Tibial nerve (tissue), 4 donors: Measurements from ENCODE around the gene MXD4.

Source experiments
- CTCF ChIP-seq, 5 experiments: fragments of 200-600 bp in 3 of 5; fragments of 450-650 bp in 2 of 5; sonication (generic) in 3 of 5; IDR thresholded peaks; one replicate each; pipeline ENCODE4 v1.5.1; 2016 to 2019; ENCODE audit warnings: antibody characterized with exemption in 5 of 5, mild to moderate bottlenecking in 3 of 5, moderate library complexity in 2 of 5
- EP300 ChIP-seq, 2 donors: sonication (generic); formaldehyde crosslinking; IDR thresholded peaks; one replicate each; pipeline ENCODE4 v1.6.1; 2017; ENCODE audit warnings: antibody characterized with exemption in 2 of 2, mild to moderate bottlenecking in 1 of 2
- POLR2A ChIP-seq, 2 donors: fragments of 450-650 bp; IDR thresholded peaks; one replicate each; pipeline ENCODE4 v1.6.1; 2017; ENCODE audit warnings: antibody characterized with exemption in 2 of 2, mild to moderate bottlenecking in 2 of 2, moderate library complexity in 2 of 2

GRCh38 chr4:2298532-2298991 lies 36.7 kb upstream of the MXD4 start:
- TF ChIP-seq POLR2A (IDR thresholded peaks at IDR 0.05) (no peak), CTCF (IDR thresholded peaks at IDR 0.05) (no peak), EP300 (IDR thresholded peaks at IDR 0.05) (no peak)
